Naive B cell (primary cell): ENCODE results near the gene FZR1. TPM values are rescaled to one million over a fixed set of nuclear protein-coding genes. Genes with fewer than 3 reads are reported as not detected.
A peak's percentile ranks its signal among the peaks of the same experiment; 100 is the strongest.

Experiments used
- ATAC-seq, 2 donors: fragments of 150-1000 bp; cut with Tn5 transposase; 2 replicates each; pipeline ENCODE4 v1.10.0; 2021; ENCODE audit warnings: low read depth in 2 of 2, mild to moderate bottlenecking in 2 of 2, moderate library complexity in 2 of 2
- DNase-seq: peaks from one replicate; pipeline ENCODE4 v3.0.0; 2022
- H3K27ac Mint-ChIP-seq, 6 donors: one replicate each; pipeline ENCODE4 v1.8.0; 2020 to 2022; ENCODE audit warnings: mild to moderate bottlenecking in 6 of 6, mixed read lengths in 6 of 6, moderate library complexity in 5 of 6, inconsistent platforms in 2 of 6
- H3K27me3 Mint-ChIP-seq, 3 donors: one replicate each; pipeline ENCODE4 v1.8.0; 2021 to 2022; ENCODE audit warnings: mixed read lengths in 3 of 3, mild to moderate bottlenecking in 1 of 3
- H3K36me3 Mint-ChIP-seq, 2 donors: one replicate each; pipeline ENCODE4 v1.8.0; 2020 to 2022; ENCODE audit warnings: mixed read lengths in 2 of 2, inconsistent platforms in 1 of 2, mild to moderate bottlenecking in 1 of 2
- H3K4me1 Mint-ChIP-seq, 3 donors: one replicate each; pipeline ENCODE4 v1.8.0; 2020 to 2022; ENCODE audit warnings: mixed read lengths in 3 of 3, inconsistent platforms in 1 of 3, mild to moderate bottlenecking in 1 of 3, moderate library complexity in 1 of 3
- H3K4me3 Mint-ChIP-seq, 8 donors: one replicate each; pipeline ENCODE4 v1.8.0; 2020 to 2022; ENCODE audit warnings: mild to moderate bottlenecking in 8 of 8, mixed read lengths in 8 of 8, moderate library complexity in 8 of 8, inconsistent platforms in 2 of 8
- H3K9me3 Mint-ChIP-seq, 7 donors: one replicate each; pipeline ENCODE4 v1.8.0; 2020 to 2022; ENCODE audit warnings: mixed read lengths in 7 of 7, mild to moderate bottlenecking in 5 of 7, inconsistent platforms in 2 of 7, moderate library complexity in 1 of 7
- polyA plus RNA-seq, 6 donors: library from polyadenylated mRNA; unstranded; fragments of 300-500 nt; fragmentation: Illumina TruSeq; gene quantifications; one replicate each; pipeline ENCODE4 v1.2.3, GENCODE V29; 2021; ENCODE audit warnings: low read depth in 6 of 6

Gene FZR1
- polyA plus RNA-seq, 6 donors from 2014 or later = 5.8 to 20.0 (median 10.7) TPM

DNA sequence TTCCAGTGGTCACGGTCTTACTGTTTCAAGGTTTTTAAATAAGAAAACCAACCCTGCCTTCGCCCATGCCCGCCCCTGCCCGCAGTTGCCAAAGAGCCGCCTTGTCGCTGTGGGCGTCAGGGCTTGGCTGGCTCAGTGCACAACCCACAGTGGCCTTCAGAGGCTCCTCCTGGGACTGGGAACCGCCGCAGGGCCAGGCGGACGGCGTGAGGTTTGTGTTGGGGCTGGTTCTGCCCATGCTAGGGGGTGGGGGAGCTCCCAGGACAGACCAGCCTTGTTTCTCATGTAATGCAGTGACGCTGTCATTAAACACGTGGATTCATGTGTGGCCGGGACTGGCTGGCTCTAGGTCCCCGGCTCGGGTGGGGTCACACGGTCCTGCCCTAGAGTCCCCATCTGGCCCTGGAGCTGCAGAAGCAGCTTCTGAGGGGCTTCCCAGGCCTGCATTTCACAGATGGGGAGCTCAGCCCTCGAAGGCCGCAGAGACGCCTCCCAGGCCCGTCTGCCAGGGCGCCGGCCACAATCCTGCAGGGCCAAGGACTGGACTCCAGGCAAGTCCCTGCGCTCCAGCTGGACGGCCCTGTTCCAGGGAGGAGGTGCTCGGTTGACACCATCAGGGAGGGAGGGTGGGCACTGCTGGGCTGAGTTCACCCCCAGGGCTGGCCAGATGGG is 30.5 kb downstream of the FZR1 start:
- Mint-ChIP-seq H3K4me1 (peaks cover 0 to 11% (median 0%) of the 10 kb centered on the region in 3 donors), H3K4me3 (no peak overlapping the region), H3K27me3 (no peaks in the 10 kb centered on the region), H3K27ac (no peak overlapping the region), H3K36me3 (no peaks in the 10 kb centered on the region), H3K9me3 (peaks cover 0 to 4% (median 0%) of the 10 kb centered on the region in 7 donors)
- ATAC-seq (no peak), DNase-seq (no peak)

DNA sequence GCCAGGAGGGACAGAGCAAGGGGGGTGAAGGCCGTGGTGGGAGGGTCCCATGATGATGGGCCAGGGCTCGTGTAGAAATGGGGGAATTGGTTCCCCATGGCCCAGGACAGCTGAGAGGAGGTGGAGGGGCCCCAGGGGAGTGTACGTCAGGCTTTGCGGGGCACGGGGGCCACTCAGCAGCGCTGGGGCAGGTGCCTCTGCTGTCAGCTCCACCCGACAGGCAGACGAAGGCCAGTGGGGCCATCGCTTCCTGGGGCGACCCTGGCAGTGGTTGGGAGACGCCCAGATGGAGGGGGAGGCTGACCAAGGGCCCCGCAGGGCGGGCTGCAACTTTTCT is 31.0 kb downstream of the FZR1 start:
- H3K27me3 Mint-ChIP-seq = no peaks in the 10 kb centered on the region
- no peak for ATAC-seq
- H3K27ac Mint-ChIP-seq = peak overlapping the region in 1 of 6 donors; percentile 54
- DNase-seq = no peak
- peaks cover 0 to 11% (median 2%) of the 10 kb centered on the region in 3 donors for H3K4me1 Mint-ChIP-seq
- no peaks in the 10 kb centered on the region for H3K36me3 Mint-ChIP-seq
- H3K4me3 Mint-ChIP-seq = no peak overlapping the region
- H3K9me3 Mint-ChIP-seq = peaks cover 0 to 4% (median 0%) of the 10 kb centered on the region in 7 donors

DNA sequence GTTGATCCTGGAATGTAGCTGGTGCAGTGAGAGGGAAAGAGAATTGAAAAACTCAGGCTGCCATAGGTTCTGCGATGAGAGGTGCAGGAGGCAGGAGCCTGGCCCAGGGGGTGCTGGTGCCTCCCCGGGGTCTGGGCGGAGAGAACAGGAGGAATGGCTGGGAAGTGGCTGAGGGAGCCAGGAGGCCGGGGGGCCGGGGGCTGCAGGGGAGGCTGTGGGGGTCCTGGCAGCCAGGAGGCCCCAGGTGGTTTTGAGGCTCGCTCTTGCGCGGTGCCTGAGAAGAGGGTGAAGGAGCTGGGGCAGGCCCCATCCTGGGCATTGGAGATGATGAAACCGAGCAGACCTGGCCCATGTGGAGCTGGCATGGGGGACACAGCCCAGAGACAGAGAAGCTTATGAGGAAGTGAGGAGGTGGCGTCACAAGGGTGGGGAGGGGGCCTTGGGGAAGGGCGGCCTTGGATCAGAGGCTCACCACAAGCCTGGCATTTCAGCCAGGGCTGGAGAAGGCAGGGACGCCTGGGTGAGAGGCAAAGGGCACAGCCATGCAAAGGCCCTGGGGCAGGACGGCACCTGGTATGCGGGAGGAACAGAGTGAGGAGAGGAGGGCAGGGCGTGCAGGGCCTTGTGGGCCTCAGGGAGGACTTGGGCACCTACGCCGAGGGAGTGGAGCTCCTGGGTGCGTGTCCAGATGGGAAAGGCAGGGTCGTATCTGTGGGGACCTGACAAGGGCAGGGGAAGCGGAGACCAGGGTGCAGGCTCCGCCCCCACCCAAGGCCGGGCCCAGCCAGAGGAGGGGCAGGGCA is 31.5 kb downstream of the FZR1 start:
- H3K4me1 Mint-ChIP-seq = peaks cover 0 to 11% (median 2%) of the 10 kb centered on the region in 3 donors
- no peaks in the 10 kb centered on the region for H3K36me3 Mint-ChIP-seq
- H3K9me3 Mint-ChIP-seq = peaks cover 0 to 4% (median 0%) of the 10 kb centered on the region in 7 donors
- ATAC-seq (peak in 1 of 2 donors; percentile 20), DNase-seq (no peak)
- H3K4me3 Mint-ChIP-seq = no peak overlapping the region
- no peaks in the 10 kb centered on the region for H3K27me3 Mint-ChIP-seq
- H3K27ac Mint-ChIP-seq = peak overlapping the region in 3 of 6 donors; percentile 59 to 90 (median 61)

DNA sequence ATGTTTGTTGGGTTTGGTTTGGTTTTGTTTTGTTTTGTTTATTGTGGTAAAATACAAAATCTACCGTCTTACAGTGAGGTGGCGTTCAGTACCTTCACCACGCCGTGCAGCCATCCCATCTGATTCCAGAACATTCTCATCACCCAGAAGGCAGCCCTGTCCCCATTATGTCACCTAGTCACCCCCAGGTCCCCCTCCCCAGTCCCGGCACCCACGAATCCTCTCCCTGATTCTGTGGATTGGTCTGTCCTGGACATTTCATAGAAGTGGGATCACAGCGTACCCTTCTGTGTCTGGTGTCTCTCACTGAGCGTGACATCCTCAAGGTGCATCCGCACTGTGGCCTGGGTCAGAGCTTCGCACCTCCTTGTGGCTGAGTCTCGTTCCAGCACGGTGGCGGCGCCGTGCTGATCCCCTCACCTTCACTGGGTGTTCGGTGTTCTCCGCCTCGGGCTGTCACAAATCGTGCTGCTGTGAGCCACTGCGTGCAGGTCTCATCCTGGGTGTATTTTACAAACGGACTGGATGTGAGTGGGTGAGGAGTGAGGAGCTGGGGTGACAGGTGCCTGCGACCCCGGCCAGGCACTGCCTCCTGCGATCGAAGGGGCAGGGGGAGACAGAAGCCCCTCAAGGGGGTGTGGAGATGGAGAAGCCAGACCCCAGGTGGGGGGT is 32.3 kb downstream of the FZR1 start:
- ATAC-seq = no peak
- peaks cover 0 to 4% (median 0%) of the 10 kb centered on the region in 7 donors for H3K9me3 Mint-ChIP-seq
- peak overlapping the region in 3 of 6 donors; percentile 32 to 61 (median 38) for H3K27ac Mint-ChIP-seq
- H3K27me3 Mint-ChIP-seq = no peaks in the 10 kb centered on the region
- peaks cover 0 to 11% (median 2%) of the 10 kb centered on the region in 3 donors for H3K4me1 Mint-ChIP-seq
- no peak overlapping the region for H3K4me3 Mint-ChIP-seq
- no peak for DNase-seq
- no peaks in the 10 kb centered on the region for H3K36me3 Mint-ChIP-seq

DNA sequence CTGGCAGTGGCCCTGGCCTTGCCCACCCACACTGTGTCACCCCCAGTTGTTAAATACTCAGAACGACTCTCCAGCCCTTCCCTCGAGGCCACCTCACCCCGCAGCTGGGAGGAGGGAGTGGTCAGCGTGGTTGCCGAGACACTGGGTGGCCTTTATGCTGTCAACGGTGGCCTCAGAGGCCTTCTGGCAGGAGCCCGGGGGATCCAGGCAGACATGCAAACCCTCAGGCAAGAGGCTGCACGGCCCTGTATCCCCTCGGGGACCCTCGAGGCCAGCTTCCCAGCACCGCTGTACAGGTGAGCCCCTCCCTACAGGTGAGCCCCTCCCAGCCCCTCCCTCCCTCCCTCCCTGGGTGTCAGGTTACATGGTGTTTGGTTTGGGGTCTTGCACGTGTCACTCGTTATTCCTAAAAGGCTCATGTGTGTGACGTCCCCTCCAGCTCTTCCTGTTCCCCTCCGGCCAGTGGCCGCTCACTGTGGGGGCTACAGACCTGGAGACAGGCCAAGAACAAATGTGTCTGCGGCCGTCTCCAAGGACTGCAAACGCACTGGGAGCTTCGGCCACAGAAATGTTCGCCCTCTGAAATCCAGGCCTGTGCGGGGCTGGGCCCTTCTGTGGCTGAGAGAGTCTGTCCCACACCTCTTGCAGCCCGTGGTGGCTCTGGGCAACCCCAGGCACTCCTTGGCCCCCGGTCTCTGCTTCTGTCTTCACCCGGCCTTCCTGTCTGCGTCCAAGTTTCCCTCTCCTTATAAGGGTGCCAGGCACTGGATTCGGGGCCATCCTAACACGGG is 33.0 kb downstream of the FZR1 start, which contains the start of gene TEKTIP1:
Gene TEKTIP1, plus strand, starts transcription at position 210 of the 791 bp plus-strand sequence. Its CDS starts 4 bp downstream, at position 214.
- Mint-ChIP-seq H3K27me3 (no peaks in the 10 kb centered on the region), H3K36me3 (no peaks in the 10 kb centered on the region), H3K9me3 (peaks cover 0 to 4% (median 0%) of the 10 kb centered on the region in 7 donors), H3K4me3 (peak within 1 kb of the TSS in 1 of 8 donors; percentile 63), H3K27ac (peak within 1 kb of the TSS in 5 of 6 donors; percentile 28 to 83 (median 54)), H3K4me1 (peaks cover 0 to 11% (median 2%) of the 10 kb centered on the region in 3 donors)
- no peak for ATAC-seq
- DNase-seq = no peak

DNA sequence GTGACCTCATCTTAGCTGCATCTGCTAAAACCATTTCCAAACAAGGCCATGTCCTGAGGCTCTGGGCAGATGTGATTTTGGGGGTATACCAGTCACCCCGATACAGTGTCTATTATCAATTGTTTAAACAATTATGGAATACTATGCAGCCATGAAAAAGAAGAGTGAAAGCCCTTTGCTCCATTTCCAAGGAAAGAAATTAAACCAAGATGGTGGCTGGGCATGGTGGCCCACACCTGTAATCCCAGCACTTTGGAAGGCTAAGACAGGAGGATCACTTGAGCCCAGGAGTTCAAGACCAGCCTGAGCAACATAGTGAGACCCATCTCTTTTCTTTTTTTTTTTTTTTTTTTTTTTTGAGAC is 33.6 kb downstream of the FZR1 start:
- ATAC-seq (no peak), DNase-seq (no peak)
- no peaks in the 10 kb centered on the region for H3K36me3 Mint-ChIP-seq
- H3K9me3 Mint-ChIP-seq = peaks cover 0 to 4% (median 0%) of the 10 kb centered on the region in 7 donors
- peak overlapping the region in 1 of 8 donors; percentile 63 for H3K4me3 Mint-ChIP-seq
- no peaks in the 10 kb centered on the region for H3K27me3 Mint-ChIP-seq
- peak overlapping the region in 3 of 6 donors; percentile 18 to 54 (median 28) for H3K27ac Mint-ChIP-seq
- H3K4me1 Mint-ChIP-seq = peaks cover 0 to 11% (median 2%) of the 10 kb centered on the region in 3 donors

DNA sequence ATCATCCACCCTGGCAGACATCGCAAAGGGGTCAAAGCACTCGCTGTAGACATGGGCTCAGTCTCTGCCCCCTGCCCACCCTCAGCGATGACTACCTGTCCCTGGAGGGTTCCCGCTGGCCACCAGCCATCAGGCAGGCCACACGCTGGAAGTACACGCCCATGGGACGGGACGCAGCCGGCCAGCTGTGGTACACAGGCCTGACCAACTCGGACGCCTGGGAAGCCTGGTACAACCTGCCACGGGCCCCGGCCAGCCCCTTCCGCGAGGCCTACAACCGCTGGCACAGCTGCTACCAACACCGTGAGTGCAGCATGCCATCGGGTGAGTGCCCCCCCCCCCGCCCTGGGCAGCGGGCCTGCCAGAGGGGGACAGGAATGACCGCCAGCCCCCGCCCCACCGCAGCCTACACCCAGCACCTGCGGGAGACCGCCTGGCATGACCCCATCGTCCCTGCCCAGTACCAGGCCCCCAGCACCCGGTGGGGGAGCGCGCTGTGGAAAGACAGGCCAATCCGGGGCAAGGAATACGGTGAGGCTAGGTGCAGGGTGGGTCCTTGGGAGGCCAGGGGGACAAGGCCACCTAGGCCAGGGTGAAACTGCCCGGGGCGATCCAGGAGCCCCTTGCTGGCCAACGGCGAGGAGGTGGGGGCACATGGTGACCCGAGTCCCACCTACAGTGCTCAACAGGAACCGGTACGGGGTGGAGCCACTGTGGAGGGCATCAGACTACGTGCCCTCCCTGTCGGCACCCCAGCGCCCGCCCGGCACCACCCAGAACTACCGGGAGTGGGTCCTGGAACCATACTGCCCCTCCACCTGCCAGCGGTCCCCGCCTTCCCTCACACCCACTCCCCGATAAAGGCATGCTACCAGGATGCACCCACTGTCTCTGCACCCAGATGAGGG is 37.3 kb downstream of the FZR1 start:
- peaks cover 0 to 4% (median 0%) of the 10 kb centered on the region in 7 donors for H3K9me3 Mint-ChIP-seq

DNA sequence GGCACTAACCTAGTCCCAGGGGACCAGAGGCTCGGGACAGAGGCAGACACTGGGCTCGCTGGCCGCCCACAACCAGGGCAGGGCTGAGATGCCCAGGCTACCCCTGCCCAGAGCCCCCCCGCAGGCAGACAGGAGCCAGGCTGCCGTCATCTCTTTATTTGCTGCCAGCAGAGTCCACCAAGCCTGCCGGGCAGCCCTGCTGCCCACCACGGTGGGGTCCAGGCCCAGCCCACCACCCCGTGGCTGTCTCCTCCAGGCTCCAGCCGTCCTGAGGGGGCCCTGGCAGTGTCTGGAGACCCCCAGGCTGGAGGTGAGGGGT is 37.9 kb downstream of the FZR1 start:
- Mint-ChIP-seq H3K4me1 (peaks cover 11 to 12% (median 11%) of the 10 kb centered on the region in 3 donors), H3K27ac (no peak overlapping the region), H3K9me3 (peaks cover 0 to 4% (median 0%) of the 10 kb centered on the region in 7 donors), H3K4me3 (no peak overlapping the region), H3K27me3 (no peaks in the 10 kb centered on the region), H3K36me3 (peaks cover 0 to 12% of the 10 kb centered on the region in 2 donors)
- no peak for ATAC-seq
- no peak for DNase-seq

More for the DNA sequence above, 37.3 kb downstream of the FZR1 start:
- DNase-seq (no peak), ATAC-seq (no peak)
- Mint-ChIP-seq H3K27ac (no peak overlapping the region), H3K4me1 (peaks cover 11 to 14% (median 12%) of the 10 kb centered on the region in 3 donors), H3K36me3 (peaks cover 0 to 12% of the 10 kb centered on the region in 2 donors), H3K27me3 (no peaks in the 10 kb centered on the region), H3K4me3 (no peak overlapping the region)

DNA sequence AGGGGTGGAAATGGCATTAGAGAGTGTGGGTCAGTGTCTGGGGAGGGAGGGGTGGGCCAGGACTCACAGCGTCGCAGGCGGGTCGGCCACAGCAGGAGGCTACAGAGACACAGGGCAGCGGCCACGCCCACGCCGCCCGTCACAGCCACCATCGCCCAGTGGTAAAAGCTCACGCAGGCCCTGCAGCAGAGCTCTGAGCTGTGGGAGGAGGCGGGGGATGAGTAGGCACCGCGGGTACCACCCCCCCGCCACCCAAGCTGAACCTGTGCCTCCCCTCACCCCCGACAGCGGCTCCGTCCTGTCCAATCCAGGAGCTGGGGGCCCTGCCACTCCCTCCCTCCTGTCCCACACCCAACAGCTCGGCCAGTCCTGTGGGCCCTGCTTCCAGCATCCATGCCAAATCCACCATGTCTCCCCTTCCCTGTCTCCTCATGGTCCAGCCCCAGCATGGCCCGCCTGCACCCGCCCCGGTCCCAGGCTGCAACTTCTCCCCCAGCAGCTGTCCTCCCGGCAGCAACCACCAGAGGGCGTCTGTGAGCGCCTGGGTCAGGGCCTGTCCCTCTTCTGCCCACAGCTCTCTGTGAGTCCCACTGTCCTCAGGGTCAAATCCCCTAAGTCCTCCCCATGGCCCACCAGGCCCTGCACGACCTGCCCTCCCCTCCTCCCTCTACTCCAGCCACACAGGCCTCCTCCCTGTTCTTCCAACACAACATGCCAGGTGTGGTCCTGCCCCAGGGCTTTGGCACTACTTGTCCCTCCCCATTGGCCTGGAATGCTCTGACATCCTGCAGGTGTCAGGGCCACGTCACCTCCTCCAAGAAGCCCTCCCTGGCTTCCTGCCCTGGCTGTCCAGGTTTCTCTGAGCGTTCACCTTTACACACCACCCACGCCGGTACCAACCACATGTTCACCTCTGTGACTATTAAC is 38.9 kb downstream of the FZR1 start:
- peaks cover 11 to 14% (median 11%) of the 10 kb centered on the region in 3 donors for H3K4me1 Mint-ChIP-seq
- H3K27ac Mint-ChIP-seq = peak overlapping the region in 3 of 6 donors; percentile 86 to 96 (median 87)
- H3K27me3 Mint-ChIP-seq = no peaks in the 10 kb centered on the region
- H3K4me3 Mint-ChIP-seq = peak overlapping the region in 1 of 8 donors; percentile 57
- no peaks in the 10 kb centered on the region for H3K9me3 Mint-ChIP-seq
- DNase-seq (peak; percentile 69), ATAC-seq (peak; percentile 60 to 71)
- peaks cover 0 to 12% of the 10 kb centered on the region in 2 donors for H3K36me3 Mint-ChIP-seq

DNA sequence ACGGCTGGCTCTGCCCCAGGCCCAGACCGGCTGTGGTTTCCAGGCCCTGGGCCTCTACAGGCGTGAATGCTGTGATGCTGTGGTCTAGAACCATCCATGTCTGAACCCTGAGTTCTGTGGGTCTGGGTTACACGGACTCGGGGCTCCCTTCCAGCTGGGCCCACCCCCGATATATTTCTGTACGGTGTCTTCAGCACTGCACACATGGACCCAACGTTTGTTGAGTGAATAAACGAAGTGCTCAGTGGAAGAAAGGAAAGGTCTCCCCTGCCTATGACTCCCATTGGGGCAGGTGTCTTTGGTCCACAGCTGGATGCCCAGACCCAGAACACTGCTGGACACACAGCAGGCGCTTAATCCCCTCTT is 39.5 kb downstream of the FZR1 start:
- Mint-ChIP-seq H3K9me3 (no peaks in the 10 kb centered on the region), H3K4me3 (peak overlapping the region in 1 of 8 donors; percentile 68), H3K27me3 (no peaks in the 10 kb centered on the region), H3K4me1 (peaks cover 11 to 14% (median 12%) of the 10 kb centered on the region in 3 donors), H3K36me3 (peaks cover 0 to 12% of the 10 kb centered on the region in 2 donors), H3K27ac (peak overlapping the region in 3 of 6 donors; percentile 27 to 86 (median 81))
- ATAC-seq (no peak), DNase-seq (no peak)

DNA sequence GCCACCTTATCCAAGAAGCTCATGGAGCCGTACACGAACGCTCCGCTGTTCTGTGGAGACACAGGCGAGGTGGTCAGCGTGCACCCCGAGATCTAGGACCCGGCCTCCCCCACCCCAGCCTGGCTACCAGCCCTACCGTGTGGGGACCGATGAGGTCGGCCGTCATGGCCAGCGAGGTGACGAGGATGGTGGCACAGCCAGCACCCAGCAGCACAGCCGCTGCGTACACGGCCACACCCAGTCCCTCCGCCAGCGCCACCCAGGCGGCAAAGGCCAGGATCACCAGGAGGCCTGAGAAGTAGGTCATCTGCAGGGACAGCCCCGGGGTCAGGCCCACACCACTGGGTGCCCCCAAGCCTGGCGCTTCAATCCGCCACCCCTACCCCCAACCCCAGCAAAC is 40.0 kb downstream of the FZR1 start:
- peaks cover 14 to 17% (median 16%) of the 10 kb centered on the region in 3 donors for H3K4me1 Mint-ChIP-seq
- H3K27me3 Mint-ChIP-seq = no peaks in the 10 kb centered on the region
- H3K27ac Mint-ChIP-seq = peak overlapping the region in 1 of 6 donors; percentile 86

More for the DNA sequence above, 40.0 kb downstream of the FZR1 start:
- no peaks in the 10 kb centered on the region for H3K9me3 Mint-ChIP-seq
- DNase-seq (no peak), ATAC-seq (no peak)
- H3K36me3 Mint-ChIP-seq = peaks cover 0 to 12% of the 10 kb centered on the region in 2 donors
- peak overlapping the region in 1 of 8 donors; percentile 68 for H3K4me3 Mint-ChIP-seq
